Bladder microvascular endothelial cell (primary cell): ENCODE measurements around the gene RPP25L. TPM values are rescaled to one million over a fixed set of nuclear protein-coding genes. Genes with fewer than 3 reads are reported as not detected.

Experiments
- total RNA-seq: library from RNA; depleted of rRNA; stranded (reverse); fragments of >200 nt; gene quantifications from 2 replicates; pipeline ENCODE4 v1.2.3, GENCODE V29; 2014

Gene RPP25L, protein sequence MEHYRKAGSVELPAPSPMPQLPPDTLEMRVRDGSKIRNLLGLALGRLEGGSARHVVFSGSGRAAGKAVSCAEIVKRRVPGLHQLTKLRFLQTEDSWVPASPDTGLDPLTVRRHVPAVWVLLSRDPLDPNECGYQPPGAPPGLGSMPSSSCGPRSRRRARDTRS
- 14.4 and 20.2 TPM in 2 replicates for total RNA-seq

DNA sequence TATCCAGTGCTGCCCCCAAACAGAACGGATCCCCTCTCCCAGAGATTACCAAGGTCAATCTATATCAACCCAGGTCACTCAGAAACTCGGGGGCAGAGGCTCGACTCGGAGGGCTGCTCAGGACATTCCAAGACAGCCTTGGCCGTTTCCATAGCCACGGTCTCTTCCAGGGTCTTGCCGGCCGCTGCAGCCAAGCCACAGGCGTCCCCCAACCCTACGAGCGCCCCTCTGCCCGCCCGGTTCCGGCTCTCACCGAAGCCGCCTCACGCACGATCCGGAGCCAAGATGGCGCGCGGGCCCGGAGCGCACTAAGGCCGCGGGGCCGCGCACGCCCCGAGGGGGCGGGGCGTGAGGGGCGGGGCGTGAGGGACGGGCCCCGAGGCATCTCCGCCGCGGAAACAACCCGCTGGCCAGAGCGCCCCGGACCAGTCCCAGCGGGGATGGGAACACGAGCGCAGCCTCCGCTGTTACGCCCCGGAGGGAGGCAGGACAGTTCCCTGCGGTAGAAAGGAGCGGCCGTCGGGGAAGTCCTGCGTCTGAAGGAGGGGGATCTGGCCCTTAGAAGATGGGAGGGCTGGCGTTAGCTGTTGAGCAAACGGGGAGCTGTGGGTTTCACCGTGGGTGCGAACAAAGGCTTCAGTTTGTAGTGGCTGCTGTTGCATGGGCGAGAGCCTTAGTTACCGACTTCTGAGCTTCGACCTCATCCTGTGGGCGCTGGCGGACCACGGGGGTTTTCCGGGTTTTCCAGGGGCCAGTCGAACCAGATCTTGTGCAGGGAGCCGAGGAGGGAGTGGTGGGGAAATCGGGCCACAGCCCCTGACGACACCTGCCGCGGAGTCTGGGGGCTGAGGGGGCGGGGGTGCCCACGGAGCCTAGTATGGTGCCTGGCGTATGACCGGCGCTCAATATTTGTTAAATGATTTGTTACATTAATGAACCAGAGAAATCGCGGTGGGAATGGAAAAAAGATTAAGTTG lies at the start of gene RPP25L:
Gene RPP25L, minus strand, starts transcription at position 287 of the 977 bp plus-strand sequence. CDS start 801 bp downstream, outside the sequence.

DNA sequence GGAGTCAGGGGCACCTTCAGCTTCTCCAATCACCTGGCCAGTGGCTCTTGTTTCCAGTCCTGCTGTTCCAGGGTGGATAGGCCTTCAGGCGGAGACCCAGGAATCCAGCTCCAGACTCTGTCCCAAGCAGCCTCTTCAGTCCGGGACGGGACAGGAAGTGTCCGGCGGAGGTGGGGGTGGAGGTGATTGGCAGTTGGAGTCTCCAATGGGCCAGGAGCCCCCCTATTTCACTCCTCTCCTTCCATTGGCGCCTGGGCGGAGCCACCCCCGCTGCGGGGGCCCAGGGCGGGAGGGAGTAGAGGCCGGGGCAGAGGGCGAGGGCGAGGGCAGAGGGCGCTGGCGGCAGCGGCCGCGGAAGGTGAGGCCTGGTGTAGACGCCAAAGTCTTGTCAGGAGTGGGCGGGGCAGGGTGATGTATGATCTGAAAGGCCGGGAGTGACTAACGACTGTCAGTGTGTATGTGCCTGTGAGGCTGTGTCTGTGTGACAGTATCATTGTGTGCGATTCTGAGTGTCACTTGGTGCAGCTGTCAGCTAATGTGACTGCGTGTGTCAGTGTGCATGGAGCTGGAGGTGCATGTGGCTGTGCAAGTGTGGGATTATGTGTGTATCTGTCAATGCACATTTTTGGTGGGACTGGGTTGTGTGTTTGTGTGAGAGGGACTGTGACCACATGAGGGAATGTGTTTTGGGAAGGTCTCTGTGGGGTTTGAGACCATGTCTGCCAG lies 40.1 kb upstream of the RPP25L start, which contains the start of gene IL11RA:
Gene IL11RA, plus strand, starts transcription at position 310 of the 726 bp plus-strand sequence. CDS start 3,033 bp downstream, outside the sequence.

DNA sequence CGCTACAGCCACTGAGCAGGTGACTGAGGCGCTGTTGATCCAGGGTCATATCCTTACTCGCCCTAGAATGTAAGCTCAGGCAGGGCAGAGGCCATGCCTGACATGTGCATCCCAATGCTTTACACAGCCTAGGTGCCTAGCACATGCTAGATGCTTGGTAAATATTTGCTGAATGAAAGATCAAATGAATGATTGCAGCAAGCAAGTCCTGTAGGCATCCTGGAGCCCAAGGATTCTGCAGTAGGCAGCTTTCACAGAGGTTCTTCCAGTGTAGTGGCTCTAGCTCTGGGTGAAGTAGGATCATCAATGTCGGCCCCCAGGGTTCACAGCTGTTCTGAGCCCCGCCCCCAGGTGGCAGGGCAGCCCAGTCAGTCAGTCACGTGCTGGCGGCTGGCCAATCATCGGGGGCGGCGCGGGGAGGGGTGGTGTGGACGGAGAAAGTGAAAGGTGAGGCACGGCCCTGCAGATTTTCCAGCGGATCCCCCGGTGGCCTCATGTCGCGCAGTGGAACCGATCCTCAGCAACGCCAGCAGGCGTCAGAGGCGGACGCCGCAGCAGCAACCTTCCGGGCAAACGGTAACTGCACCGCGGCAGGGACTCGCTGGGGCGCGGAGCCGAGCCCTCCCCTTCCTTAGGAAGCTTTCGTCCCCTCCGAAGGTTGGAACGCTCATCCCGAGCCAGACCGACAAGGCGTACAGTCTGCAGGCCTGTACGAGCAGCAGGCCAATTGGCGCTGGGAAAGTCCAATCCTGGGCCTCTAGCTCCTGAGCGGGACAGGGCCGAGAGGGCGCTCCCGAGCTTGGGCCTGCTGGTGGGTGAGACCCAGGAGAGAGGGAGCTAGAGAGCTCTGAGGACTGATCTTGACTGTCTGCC lies 34.5 kb upstream of the RPP25L start, which contains the start of gene GALT:
Gene GALT, plus strand, starts transcription at position 465 of the 873 bp plus-strand sequence. Its CDS starts 30 bp downstream, at position 495.

DNA sequence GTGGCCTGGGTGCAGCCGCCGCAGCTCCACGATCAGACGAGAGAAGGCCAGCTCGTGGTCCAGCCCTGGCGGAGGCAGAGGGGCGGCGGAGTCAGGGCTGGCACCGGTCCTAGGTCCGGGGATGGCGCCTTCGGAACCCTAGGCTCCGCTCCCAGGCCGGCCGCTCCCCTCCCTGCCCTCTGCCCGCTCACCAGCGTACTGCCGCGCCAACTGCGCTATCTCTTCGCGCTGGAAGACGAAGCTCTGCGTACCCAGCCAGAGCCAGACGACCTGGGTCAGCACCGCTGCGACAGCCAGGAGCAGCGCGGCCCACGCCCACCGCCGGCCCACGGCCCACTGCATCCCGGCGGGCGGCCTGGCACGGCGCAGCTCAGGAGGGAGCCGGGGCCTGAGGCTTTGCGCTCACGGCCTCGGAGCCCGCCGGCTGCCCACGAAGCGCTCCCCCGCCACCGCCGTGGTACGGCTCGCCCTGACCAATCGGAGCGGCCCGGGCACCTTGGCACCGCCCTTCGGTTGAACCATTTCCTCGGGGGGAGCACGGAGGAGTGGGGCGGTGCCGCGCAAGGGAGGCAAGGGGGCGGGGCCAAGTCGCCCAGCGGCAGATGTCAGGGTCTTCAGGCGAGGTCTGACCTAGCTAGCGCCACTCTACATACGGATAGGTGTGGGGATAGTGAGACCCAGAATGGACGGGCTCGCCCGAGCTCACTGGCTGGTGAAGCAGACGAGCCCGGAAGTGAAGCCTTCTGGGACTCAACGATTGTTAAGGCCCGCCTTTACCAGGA lies 25.6 kb upstream of the RPP25L start, which contains the start of gene SIGMAR1:
Gene SIGMAR1, minus strand, starts transcription at position 432 of the 782 bp plus-strand sequence. Its CDS starts 90 bp downstream, at position 342.

DNA sequence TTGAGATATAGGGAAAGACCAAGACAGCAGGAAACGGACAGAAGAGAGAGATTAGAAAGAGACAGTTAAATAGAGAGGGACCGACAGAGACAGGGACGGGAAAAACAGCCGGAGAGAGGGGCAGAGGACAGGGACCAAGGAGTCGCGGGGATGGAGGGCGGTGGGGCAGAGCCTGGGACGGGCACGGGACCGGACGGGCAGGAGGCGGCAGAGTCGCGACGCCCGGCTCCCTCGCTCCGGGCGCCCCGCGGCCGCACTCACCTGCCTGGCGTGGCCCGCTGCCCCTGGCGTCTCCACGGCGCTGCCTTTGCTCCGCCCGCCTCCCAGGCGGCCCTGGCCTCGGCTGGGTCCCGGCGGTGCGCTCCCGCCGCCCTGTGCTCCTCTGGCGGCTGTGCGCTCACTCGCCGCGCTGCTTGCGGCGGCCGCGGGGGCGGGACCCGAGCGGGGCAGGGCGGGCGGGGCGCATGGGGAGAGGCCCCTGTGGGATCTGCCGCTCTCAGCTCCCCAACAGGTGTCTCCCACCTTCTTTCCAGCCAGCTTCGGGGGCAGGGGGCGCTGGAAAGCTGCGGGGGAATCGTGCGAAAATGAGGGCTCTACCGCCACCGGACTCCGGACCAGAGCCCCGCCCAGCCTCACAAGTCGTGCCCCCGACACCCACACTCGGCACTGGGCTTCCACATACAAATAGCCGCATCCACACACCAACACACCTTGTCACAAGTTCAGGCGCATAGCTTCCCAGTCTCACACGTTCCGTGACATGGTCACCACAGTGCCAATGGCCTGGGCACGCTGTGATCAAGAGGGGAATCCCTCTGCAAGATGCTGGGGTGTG lies 17.0 kb upstream of the RPP25L start, which contains the start of gene ARID3C:
Gene ARID3C, minus strand, starts transcription at position 411 of the 835 bp plus-strand sequence. CDS start 1,052 bp downstream, outside the sequence.

DNA sequence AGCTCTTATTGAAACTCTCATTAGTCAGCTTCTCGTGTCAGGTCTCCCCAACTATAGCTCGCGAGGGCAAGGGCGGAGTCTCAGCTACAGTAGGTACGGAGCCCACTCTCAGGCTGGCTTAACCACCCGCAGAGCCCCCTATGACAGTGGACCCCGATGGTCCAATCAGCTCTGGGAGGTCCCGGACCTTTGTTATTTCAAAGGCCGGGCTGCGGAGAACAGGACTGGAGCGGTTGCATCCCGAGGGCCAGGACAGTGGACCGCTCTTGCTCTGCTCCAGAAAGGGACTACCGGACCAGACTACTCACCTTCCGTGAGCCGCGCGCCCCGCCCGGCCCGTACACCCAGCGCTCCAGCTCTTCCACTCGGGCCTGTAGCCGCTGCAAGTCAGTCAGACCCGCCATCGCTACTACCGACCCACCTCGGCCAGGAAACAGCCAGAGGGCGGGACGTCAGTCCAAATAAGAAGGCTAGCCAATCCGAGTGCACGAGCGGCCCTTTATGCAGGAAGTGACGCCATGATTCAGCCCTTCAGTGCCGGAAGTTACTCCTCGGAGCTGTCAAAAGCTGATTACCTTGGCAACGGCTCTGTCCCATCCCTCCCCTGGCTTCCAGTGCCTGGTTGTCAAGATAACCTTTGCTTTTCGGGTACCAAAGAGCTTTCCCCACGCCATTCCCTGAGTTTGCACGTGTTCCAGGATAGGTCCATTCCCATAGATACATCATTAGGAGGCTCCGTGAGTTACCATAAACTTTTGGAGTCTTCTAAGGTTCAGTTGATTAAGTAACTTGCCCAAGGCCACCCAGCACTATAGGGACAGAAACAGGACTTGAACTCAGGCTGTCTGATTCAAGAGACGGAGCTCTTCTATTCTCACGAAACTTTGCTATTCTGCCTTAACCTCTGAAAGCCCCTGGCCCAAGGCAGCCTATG lies 8.4 kb upstream of the RPP25L start, which contains the start of gene DCTN3:
Gene DCTN3, minus strand, starts transcription at position 435 of the 934 bp plus-strand sequence. Its CDS starts 31 bp downstream, at position 404.

DNA sequence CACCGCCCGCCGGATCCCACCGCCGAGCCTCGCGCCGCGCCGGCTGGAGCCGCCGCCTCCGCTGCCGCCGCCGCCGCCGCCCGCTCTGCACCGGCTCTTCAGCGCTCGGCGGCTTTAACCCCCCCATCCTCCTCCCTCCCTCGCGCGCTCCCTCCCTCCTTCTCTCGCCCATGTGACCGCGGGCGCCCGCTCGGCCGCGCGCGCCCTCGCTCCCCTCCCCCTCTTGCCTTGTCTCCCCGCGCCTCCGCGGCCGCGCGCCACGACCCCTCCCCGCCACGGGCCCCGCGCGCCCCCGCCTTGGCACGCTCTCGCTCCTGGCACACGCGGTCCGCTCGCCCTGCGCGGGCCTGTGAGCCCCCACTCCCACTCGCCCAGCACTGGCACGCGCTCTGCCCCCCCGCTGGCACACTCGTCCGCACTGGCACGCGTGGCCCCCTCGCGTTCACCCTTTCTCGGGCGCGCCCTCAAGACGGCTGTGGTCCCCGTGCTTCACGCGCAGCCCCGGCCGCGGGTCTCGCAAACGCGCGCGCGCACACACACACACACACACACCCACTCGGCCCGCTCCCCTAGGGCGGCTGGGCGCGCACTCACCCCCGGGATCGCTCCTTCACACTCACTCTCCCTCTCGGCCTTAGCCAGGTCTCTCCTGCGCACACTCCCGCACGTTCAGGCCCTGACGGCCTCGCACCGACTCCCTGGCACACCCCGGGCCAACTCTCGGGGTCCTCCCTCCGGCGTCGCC lies 22.1 kb downstream of the RPP25L start, which contains the start of gene CNTFR:
Gene CNTFR, minus strand, starts transcription at position 89 of the 745 bp plus-strand sequence. CDS start 20,743 bp downstream, outside the sequence.

Other genes starting within 250 kb of the RPP25L start
- 3.9 and 6.5 TPM in 2 replicates for gene MYORG, start 235.2 kb downstream of the RPP25L start, total RNA-seq
- 8.6 and 15.9 TPM in 2 replicates for gene FAM219A, start 153.5 kb downstream of the RPP25L start, total RNA-seq
- gene DNAI1, start 153.3 kb downstream of the RPP25L start, total RNA-seq, result not detected in 2 replicates
- gene ENHO, start 89.1 kb downstream of the RPP25L start, total RNA-seq, result 0.06 and 0.16 TPM in 2 replicates
- not detected in 2 replicates for gene CNTFR, start 22.4 kb downstream of the RPP25L start, total RNA-seq
- 67.2 and 74.1 TPM in 2 replicates for gene DCTN3, start 8.4 kb upstream of the RPP25L start, total RNA-seq
- gene ARID3C, start 17.0 kb upstream of the RPP25L start, total RNA-seq, result 0.16 TPM in 1 of 2 replicates, not detected in the other
- 24.8 and 48.1 TPM in 2 replicates for gene SIGMAR1, start 25.7 kb upstream of the RPP25L start, total RNA-seq
- 20.7 and 33.9 TPM in 2 replicates for gene GALT, start 34.6 kb upstream of the RPP25L start, total RNA-seq
- gene IL11RA, start 40.1 kb upstream of the RPP25L start, total RNA-seq, result 6.6 and 9.6 TPM in 2 replicates
- 0.16 TPM in 1 of 2 replicates, not detected in the other for gene CCL27, start 50.6 kb upstream of the RPP25L start, total RNA-seq
- gene CCL19, start 79.2 kb upstream of the RPP25L start, total RNA-seq, result not detected in 2 replicates
- gene CCL21, start 98.0 kb upstream of the RPP25L start, total RNA-seq, result 0.76 TPM in 1 of 2 replicates, not detected in the other